AG04450 (cell line): ENCODE measurements around the gene MYO3A. TPM values are rescaled to one million over a fixed set of nuclear protein-coding genes. Genes with fewer than 3 reads are reported as not detected.

Experiments
- CTCF ChIA-PET: fragments of 300-600, 350-600 bp; formaldehyde crosslinking; extraction: SDS; loops from one replicate; lab custom pipeline; 2022; ENCODE audit warnings: antibody characterized with exemption, inconsistent platforms; lab: Charles Lee
- POLR2A ChIA-PET: fragments of 350-600 bp; formaldehyde crosslinking; extraction: SDS; loops from one replicate; lab custom pipeline; 2021; ENCODE audit warnings: antibody characterized with exemption, inconsistent platforms; lab: Yijun Ruan, JAX
- DNase-seq: peaks from one replicate; pipeline ENCODE4 v3.0.0-alpha.2; 2011; ENCODE audit warnings: low read depth, low spot score
- H3K27ac ChIP-seq: one replicate; pipeline ENCODE4 v1.5.1; 2012; ENCODE audit warnings: low read depth, low read length, control low read depth
- H3K27me3 ChIP-seq: one replicate; pipeline ENCODE4 v1.6.0; 2012; ENCODE audit warnings: low read length; ENCODE audit not compliant: control insufficient read depth, insufficient read depth
- H3K4me3 ChIP-seq: 2 replicates; pipeline ENCODE4 v1.5.1; 2011; ENCODE audit warnings: mild to moderate bottlenecking, low read depth, low read length, control low read depth
- H3K9me3 ChIP-seq: 2 replicates; pipeline ENCODE4 v1.5.1; 2012; ENCODE audit warnings: low read length; ENCODE audit not compliant: control insufficient read depth, insufficient read depth
- polyA plus RNA-seq: library from polyadenylated mRNA; depleted of rRNA; stranded (reverse); fragments of >200 nt; gene quantifications from 2 replicates; pipeline ENCODE4 v1.2.3, GENCODE V29; 2011
- TF ChIP-seq, protein P1 (sequence below): IDR thresholded peaks from 2 replicates; pipeline ENCODE4 v1.5.1; 2011; ENCODE audit warnings: low read depth, low read length, control low read depth, inconsistent platforms

MYO3A gene
- polyA plus RNA-seq, 1 experiment = not detected

DNA sequence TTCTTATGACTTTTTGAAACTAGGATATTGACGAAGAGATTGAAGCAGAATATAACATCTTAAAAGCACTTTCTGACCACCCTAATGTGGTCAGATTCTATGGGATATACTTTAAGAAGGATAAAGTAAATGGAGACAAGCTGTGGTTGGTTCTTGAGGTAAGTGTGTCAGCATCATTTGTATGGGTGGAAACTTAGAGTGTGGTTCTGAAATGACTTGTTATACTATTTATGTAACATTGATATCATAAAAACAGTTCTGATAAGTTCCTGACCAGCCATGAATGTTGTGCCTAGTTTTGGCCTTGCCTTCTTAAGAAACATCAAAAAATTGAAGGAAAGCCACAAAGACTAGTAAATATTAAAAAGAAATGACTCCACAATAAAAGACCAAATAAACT is 20.8 kb downstream of the MYO3A start:
- no peaks in the 10 kb centered on the region for H3K27me3 ChIP-seq
- POLR2A ChIA-PET = no interaction called here
- no peak overlapping the region for H3K4me3 ChIP-seq
- peaks cover 5% of the 10 kb centered on the region; the same call in 1 of the 2 replicates for H3K9me3 ChIP-seq
- TF ChIP-seq, protein P1, sequence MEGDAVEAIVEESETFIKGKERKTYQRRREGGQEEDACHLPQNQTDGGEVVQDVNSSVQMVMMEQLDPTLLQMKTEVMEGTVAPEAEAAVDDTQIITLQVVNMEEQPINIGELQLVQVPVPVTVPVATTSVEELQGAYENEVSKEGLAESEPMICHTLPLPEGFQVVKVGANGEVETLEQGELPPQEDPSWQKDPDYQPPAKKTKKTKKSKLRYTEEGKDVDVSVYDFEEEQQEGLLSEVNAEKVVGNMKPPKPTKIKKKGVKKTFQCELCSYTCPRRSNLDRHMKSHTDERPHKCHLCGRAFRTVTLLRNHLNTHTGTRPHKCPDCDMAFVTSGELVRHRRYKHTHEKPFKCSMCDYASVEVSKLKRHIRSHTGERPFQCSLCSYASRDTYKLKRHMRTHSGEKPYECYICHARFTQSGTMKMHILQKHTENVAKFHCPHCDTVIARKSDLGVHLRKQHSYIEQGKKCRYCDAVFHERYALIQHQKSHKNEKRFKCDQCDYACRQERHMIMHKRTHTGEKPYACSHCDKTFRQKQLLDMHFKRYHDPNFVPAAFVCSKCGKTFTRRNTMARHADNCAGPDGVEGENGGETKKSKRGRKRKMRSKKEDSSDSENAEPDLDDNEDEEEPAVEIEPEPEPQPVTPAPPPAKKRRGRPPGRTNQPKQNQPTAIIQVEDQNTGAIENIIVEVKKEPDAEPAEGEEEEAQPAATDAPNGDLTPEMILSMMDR = no peak
- CTCF ChIA-PET = no interaction called here
- H3K27ac ChIP-seq = no peak overlapping the region
- DNase-seq = no peak

- TF ChIP-seq, protein P1 = no peak
- Histone ChIP-seq H3K27me3 (no peaks in the 10 kb centered on the region), H3K27ac (no peak overlapping the region), H3K4me3 (no peak overlapping the region), H3K9me3 (peaks cover 5% of the 10 kb centered on the region; the same call in 1 of the 2 replicates)
- no peak for DNase-seq
- CTCF ChIA-PET = no interaction called here
- POLR2A ChIA-PET = no interaction called here
Measured at GRCh38 chr10:25959540-25960232, 25.7 kb downstream of the MYO3A start.

DNA sequence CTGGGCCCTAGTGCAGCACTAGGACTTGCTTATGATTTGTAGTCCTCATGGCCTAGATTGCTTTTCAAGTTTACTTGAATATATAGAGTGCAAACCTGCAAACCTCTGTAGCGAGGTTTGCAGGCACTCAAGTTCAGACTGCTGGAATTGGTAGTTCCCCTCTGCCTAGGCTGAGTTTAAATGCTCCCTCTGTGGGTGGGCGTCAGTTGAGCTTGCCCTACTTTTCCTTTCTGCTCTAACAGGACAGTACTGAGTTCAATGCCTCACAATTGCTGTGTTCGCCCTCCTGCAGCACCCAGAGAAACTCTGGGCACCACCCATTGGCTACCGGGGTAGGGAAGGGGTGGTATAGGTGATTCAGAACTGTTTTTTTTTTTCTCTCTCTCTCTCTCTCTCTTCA is 31.6 kb downstream of the MYO3A start:
- ChIA-PET POLR2A (no interaction called here), CTCF (no interaction called here)
- H3K9me3 ChIP-seq = peaks cover 13% of the 10 kb centered on the region
- no peak overlapping the region for H3K4me3 ChIP-seq
- no peak overlapping the region for H3K27ac ChIP-seq
- DNase-seq = no peak
- H3K27me3 ChIP-seq = no peaks in the 10 kb centered on the region
- TF ChIP-seq, protein P1 = no peak

DNA sequence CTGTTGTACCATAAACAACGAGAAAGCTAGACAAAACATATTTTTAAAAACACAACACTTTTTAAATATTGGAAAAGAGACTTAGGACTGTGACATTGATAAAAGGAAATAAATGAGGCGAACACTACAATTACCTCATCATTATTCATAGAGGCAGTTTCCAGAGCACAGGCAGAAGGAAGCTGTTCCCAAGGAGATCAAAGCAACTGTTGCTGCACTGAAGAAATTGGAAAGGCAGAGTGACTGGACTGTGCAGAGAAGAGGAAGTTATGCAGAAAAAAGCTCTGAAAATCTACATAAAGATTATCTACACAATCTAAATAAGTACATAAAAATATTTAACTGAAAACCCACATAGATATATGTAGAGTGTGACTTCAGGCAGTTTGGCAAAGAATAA is 32.8 kb downstream of the MYO3A start:
- no peak overlapping the region for H3K4me3 ChIP-seq
- H3K27ac ChIP-seq = no peak overlapping the region
- ChIA-PET POLR2A (no interaction called here), CTCF (no interaction called here)
- no peak for DNase-seq
- peaks cover 13% of the 10 kb centered on the region for H3K9me3 ChIP-seq
- TF ChIP-seq, protein P1 = no peak
- no peaks in the 10 kb centered on the region for H3K27me3 ChIP-seq

DNA sequence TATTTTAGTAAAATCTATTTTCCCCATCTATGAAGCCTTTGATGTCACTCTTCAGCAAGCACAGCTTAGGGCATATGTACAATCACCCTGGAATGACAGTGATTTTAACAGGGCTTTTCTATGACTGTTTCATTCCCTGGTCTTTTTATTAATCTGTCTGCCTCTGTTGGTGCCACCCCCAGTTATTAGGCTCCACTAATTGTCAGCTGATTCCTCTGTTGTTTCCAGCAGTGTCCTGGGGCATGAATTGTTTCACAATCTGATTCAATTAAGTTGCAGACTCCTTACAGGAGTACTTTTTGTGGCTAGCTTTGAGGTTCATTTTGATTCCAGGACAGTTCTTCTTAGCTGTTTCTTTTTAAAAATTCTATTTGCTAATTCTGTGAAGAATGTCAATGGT is 38.6 kb downstream of the MYO3A start:
- TF ChIP-seq, protein P1 = no peak
- ChIA-PET POLR2A (no interaction called here), CTCF (no interaction called here)
- no peak overlapping the region for H3K4me3 ChIP-seq
- no peak for DNase-seq
- H3K9me3 ChIP-seq = peaks cover 4% of the 10 kb centered on the region
- H3K27me3 ChIP-seq = no peaks in the 10 kb centered on the region
- no peak overlapping the region for H3K27ac ChIP-seq
